Panc1 (cell line): ENCODE measurements around the gene RNGTT.

Experiments
- CTCF ChIP-seq: fragments of 450-650 bp; IDR thresholded peaks from 2 replicates; pipeline ENCODE4 v1.5.1; 2017; ENCODE audit warnings: mild to moderate bottlenecking
- POLR2AphosphoS5 ChIP-seq: IDR thresholded peaks from 2 replicates; pipeline ENCODE4 v1.6.1; 2012; ENCODE audit warnings: mild to moderate bottlenecking, low read depth, low read length, moderate library complexity
- SIN3A ChIP-seq: IDR thresholded peaks from 2 replicates; pipeline ENCODE4 v1.6.1; 2012; ENCODE audit warnings: low read depth, mild to moderate bottlenecking, low read length, moderate library complexity, borderline replicate concordance; ENCODE audit not compliant: insufficient read depth
- TCF7L2 ChIP-seq: IDR thresholded peaks from 2 replicates; pipeline ENCODE4 v1.6.1; 2011; ENCODE audit warnings: mild to moderate bottlenecking, low read depth, low read length, inconsistent platforms
- TF ChIP-seq, protein P1 (sequence below), 2 experiments: IDR thresholded peaks; 2 replicates each; pipeline ENCODE4 v1.6.1; 2011 to 2012; ENCODE audit warnings: low read depth in 2 of 2, control low read depth in 1 of 2, low read length in 1 of 2, mild to moderate bottlenecking in 1 of 2, moderate library complexity in 1 of 2; ENCODE audit not compliant: insufficient read depth in 1 of 2

DNA sequence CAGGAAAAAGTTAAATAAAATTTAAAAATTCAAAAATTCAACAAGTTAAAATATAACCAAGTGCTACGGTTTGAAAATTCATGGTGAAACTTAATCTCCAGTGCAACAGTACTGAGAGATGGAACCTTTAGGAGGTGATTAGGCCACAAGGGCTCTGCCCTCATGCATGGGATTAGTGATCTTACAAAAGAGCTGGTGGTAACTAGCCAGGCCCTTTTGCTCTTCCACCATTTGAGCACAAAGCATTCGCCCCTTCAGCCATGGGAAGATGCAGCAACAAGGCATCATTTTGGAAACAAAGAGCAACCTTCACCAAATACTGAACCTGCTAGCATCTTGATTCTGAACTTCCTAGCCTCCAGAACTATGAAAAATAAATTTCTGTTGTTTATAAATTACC is 80.9 kb downstream of the RNGTT start:
- no peak for TF ChIP-seq CTCF
- TF ChIP-seq TCF7L2 = no peak
- TF ChIP-seq, protein P1, sequence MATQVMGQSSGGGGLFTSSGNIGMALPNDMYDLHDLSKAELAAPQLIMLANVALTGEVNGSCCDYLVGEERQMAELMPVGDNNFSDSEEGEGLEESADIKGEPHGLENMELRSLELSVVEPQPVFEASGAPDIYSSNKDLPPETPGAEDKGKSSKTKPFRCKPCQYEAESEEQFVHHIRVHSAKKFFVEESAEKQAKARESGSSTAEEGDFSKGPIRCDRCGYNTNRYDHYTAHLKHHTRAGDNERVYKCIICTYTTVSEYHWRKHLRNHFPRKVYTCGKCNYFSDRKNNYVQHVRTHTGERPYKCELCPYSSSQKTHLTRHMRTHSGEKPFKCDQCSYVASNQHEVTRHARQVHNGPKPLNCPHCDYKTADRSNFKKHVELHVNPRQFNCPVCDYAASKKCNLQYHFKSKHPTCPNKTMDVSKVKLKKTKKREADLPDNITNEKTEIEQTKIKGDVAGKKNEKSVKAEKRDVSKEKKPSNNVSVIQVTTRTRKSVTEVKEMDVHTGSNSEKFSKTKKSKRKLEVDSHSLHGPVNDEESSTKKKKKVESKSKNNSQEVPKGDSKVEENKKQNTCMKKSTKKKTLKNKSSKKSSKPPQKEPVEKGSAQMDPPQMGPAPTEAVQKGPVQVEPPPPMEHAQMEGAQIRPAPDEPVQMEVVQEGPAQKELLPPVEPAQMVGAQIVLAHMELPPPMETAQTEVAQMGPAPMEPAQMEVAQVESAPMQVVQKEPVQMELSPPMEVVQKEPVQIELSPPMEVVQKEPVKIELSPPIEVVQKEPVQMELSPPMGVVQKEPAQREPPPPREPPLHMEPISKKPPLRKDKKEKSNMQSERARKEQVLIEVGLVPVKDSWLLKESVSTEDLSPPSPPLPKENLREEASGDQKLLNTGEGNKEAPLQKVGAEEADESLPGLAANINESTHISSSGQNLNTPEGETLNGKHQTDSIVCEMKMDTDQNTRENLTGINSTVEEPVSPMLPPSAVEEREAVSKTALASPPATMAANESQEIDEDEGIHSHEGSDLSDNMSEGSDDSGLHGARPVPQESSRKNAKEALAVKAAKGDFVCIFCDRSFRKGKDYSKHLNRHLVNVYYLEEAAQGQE (IDR thresholded peaks at IDR 0.05; ENCODE audit: insufficient read depth in 1 of 2, low read depth in 2 of 2, low read length in 1 of 2) = no peak
- TF ChIP-seq POLR2AphosphoS5 = no peak
- no peak for TF ChIP-seq SIN3A
